HepG2 (cell line): ENCODE results near the gene SLC6A5. TPM values are rescaled to one million over a fixed set of nuclear protein-coding genes. Genes with fewer than 3 reads are reported as not detected.
A peak's percentile ranks its signal among the peaks of the same experiment; 100 is the strongest.

Source experiments
- ATAC-seq: fragments of 200-7000 bp; cut with Tn5 transposase; 3 replicates; pipeline ENCODE4 v1.9.1; 2020; ENCODE audit warnings: mild to moderate bottlenecking, moderate library complexity
- Bru-seq: library from RNA; stranded (reverse); fragments of 400-500 nt; gene quantifications from one replicate; lab custom pipeline; 2021; lab: Mats Ljungman, UMichigan
- BruChase-seq, 2 experiments: library from RNA; stranded (reverse); fragments of 400-500 nt; gene quantifications; one replicate each; lab custom pipeline; 2021; lab: Mats Ljungman, UMichigan
- BruUV-seq: library from RNA; stranded (reverse); fragments of 400-500 nt; replicated peaks from 2 replicates; lab custom pipeline; 2021; lab: Mats Ljungman, UMichigan
- CTCF ChIA-PET: fragments of 300-600 bp; formaldehyde crosslinking; extraction: SDS; loops from one replicate; lab custom pipeline; 2021; ENCODE audit warnings: low total read pairs, inconsistent platforms, low intra/inter-chr PET ratio; lab: Yijun Ruan, JAX
- POLR2A ChIA-PET: fragments of 350-600 bp; sonication (Branson Sonifier 250); formaldehyde crosslinking; loops from one replicate; lab custom pipeline; 2020; ENCODE audit warnings: antibody characterized with exemption, inconsistent platforms; lab: Yijun Ruan, JAX
- DNase-seq: peaks from one replicate; pipeline ENCODE4 v3.0.0-alpha.2; 2015; ENCODE audit warnings: low spot score
- FAIRE-seq: peaks from 3 replicates; lab custom pipeline; 2011; peaks lifted over from hg19 to GRCh38; lab: Jason Lieb, UNC
- H2AFZ ChIP-seq: one replicate; pipeline ENCODE4 v1.6.1; 2011; ENCODE audit warnings: low read length, inconsistent platforms
- H3K27ac ChIP-seq: fragments of 300-600 bp; 3 replicates; pipeline ENCODE4 v1.8.0; 2011; ENCODE audit warnings: mixed run types, mild to moderate bottlenecking, mixed read lengths, low read length, inconsistent platforms; ENCODE audit not compliant: insufficient read depth; ENCODE audit errors: extremely low read length
- H3K27me3 ChIP-seq, 2 experiments: fragments of 200-600 bp in 1 of 2; 2 replicates in 1 of 2; 3 replicates in 1 of 2; pipeline versions ENCODE4 v1.6.0 to v1.8.0; 2011; ENCODE audit warnings: low read length in 2 of 2, mild to moderate bottlenecking in 2 of 2, moderate library complexity in 2 of 2, inconsistent platforms in 1 of 2; ENCODE audit not compliant: insufficient read depth in 2 of 2, control insufficient read depth in 1 of 2
- H3K36me3 ChIP-seq, 2 experiments: fragments of 200-600 bp in 1 of 2; replicated peaks in 1 of 2; 2 replicates in 1 of 2; 3 replicates in 1 of 2; pipeline versions ENCODE4 v1.5.1 to v1.8.0; 2011; ENCODE audit warnings: low read length in 2 of 2, inconsistent platforms in 1 of 2; ENCODE audit not compliant: insufficient read depth in 2 of 2, control insufficient read depth in 1 of 2
- H3K4me1 ChIP-seq: 2 replicates; pipeline ENCODE4 v1.5.1; 2012; ENCODE audit warnings: low read length, inconsistent platforms; ENCODE audit not compliant: insufficient read depth
- H3K4me2 ChIP-seq: 2 replicates; pipeline ENCODE4 v1.6.0; 2011; ENCODE audit warnings: low read depth, low read length, inconsistent platforms
- H3K4me3 ChIP-seq, 3 experiments: fragments of 200-600 bp in 1 of 3; sonication (generic), shearing (Covaris generic) in 1 of 3; replicated peaks in 1 of 3; 2 replicates each; pipeline ENCODE4 v1.5.1; 2011 to 2016; ENCODE audit warnings: low read length in 3 of 3, inconsistent platforms in 2 of 3, low read depth in 2 of 3, mild to moderate bottlenecking in 2 of 3, control low read depth in 1 of 3, mixed read lengths in 1 of 3; ENCODE audit not compliant: insufficient read depth in 1 of 3
- H3K79me2 ChIP-seq: one replicate; pipeline ENCODE4 v1.6.1; 2011; ENCODE audit warnings: low read length, inconsistent platforms; ENCODE audit not compliant: insufficient read depth
- H3K9ac ChIP-seq: 2 replicates; pipeline ENCODE4 v1.6.0; 2011; ENCODE audit warnings: mild to moderate bottlenecking, low read depth, low read length, inconsistent platforms; ENCODE audit not compliant: insufficient read depth
- H3K9me3 ChIP-seq: 2 replicates; pipeline ENCODE4 v1.5.1; 2012; ENCODE audit warnings: mild to moderate bottlenecking, low read length
- H4K20me1 ChIP-seq: 2 replicates; pipeline ENCODE4 v1.6.0; 2011; ENCODE audit warnings: inconsistent platforms, mild to moderate bottlenecking, low read length, moderate library complexity; ENCODE audit not compliant: insufficient read depth
- ATF2 ChIP-seq: sonication (generic); formaldehyde crosslinking; IDR thresholded peaks from 2 replicates; pipeline ENCODE4 v1.4.0; 2020; ENCODE audit warnings: missing genetic modification reagents
- ELF3 ChIP-seq: IDR thresholded peaks from 2 replicates; pipeline ENCODE4 v1.6.1; 2016; ENCODE audit warnings: missing genetic modification reagents, missing compliant biosample characterization
- IKZF4 ChIP-seq: sonication (generic); formaldehyde crosslinking; IDR thresholded peaks from 2 replicates; pipeline ENCODE4 v1.5.1; 2020; ENCODE audit warnings: borderline replicate concordance, mild to moderate bottlenecking, low read depth, missing genetic modification reagents; ENCODE audit errors: not compliant biosample characterization
- ISL2 ChIP-seq: sonication (generic); formaldehyde crosslinking; IDR thresholded peaks from 2 replicates; pipeline ENCODE4 v1.5.0; 2020; ENCODE audit warnings: missing genetic modification reagents
- PPARG ChIP-seq: conservative IDR thresholded peaks from 2 replicates; pipeline ENCODE4 v1.6.1; 2016; ENCODE audit warnings: missing biosample characterization, missing genetic modification reagents
- RBAK ChIP-seq: sonication (generic); formaldehyde crosslinking; IDR thresholded peaks from 2 replicates; pipeline ENCODE4 v1.5.1; 2020; ENCODE audit warnings: mild to moderate bottlenecking, missing genetic modification reagents
- SAP130 ChIP-seq: IDR thresholded peaks from 2 replicates; pipeline ENCODE4 v1.6.1; 2016; ENCODE audit warnings: low read depth
- TGIF2 ChIP-seq: IDR thresholded peaks from 2 replicates; pipeline ENCODE4 v1.6.1; 2016; ENCODE audit warnings: control low read depth, missing compliant biosample characterization
- ZMAT3 ChIP-seq: sonication (generic); formaldehyde crosslinking; conservative IDR thresholded peaks from 2 replicates; pipeline ENCODE4 v1.7.0; 2021; ENCODE audit warnings: missing genetic modification reagents
- ZNF460 ChIP-seq: sonication (generic); formaldehyde crosslinking; IDR thresholded peaks from 2 replicates; pipeline ENCODE4 v1.5.1; 2020; ENCODE audit warnings: missing genetic modification reagents, mild to moderate bottlenecking, borderline replicate concordance
- ZNF674 ChIP-seq: sonication (generic); formaldehyde crosslinking; IDR thresholded peaks from 2 replicates; pipeline ENCODE4 v1.5.0; 2020; ENCODE audit warnings: low read depth, mild to moderate bottlenecking, missing genetic modification reagents
- ZNF766 ChIP-seq: sonication (generic); formaldehyde crosslinking; IDR thresholded peaks from 2 replicates; pipeline ENCODE4 v1.5.0; 2020; ENCODE audit warnings: missing genetic modification reagents, borderline replicate concordance
- WGBS: methylation state at CpG from one replicate; pipeline ENCODE4 v1.1.6; 2017; ENCODE audit warnings: low lambda C conversion rate; 5-methylcytosine and 5-hydroxymethylcytosine counted together
- in situ Hi-C: cut with HindIII; loops from 2 replicates; pipeline ENCODE4 v1.10.0; 2017; ENCODE audit warnings: low pct_unique_long_range_greater_than_20kb; ENCODE audit not compliant: extremely low pct_ligation_motif_present
- intact Hi-C: fragments of 100-400 bp; cut with micrococcal nuclease; formaldehyde crosslinking; loops from one replicate; pipeline ENCODE4 v1.10.0; 2022; ENCODE audit not compliant: unreplicated experiment
- long read RNA-seq, 2 experiments: library from RNA in 1 of 2; library from polyadenylated mRNA in 1 of 2; stranded (forward) in 1 of 2; unstranded in 1 of 2; transcript quantifications; one replicate each; pipeline ENCODE4 v2.0.0, GENCODE V29; 2019 to 2022
- polyA minus RNA-seq, 3 experiments: library from RNA; depleted of rRNA, polyadenylated mRNA; stranded (reverse); fragments of >200 nt; gene quantifications; 2 replicates each; pipeline ENCODE4 v1.2.3, GENCODE V29; 2011; ENCODE audit warnings: low replicate concordance in 1 of 3
- polyA plus RNA-seq, 8 experiments: library from polyadenylated mRNA; depleted of rRNA in 3 of 8; stranded (reverse) in 7 of 8; unstranded in 1 of 8; fragments of >200 nt; fragmentation: Illumina TruSeq in 4 of 8; extraction: Trizol in 4 of 8; gene quantifications; 2 replicates each; pipeline versions ENCODE4 v1.2.1 to v1.2.3, GENCODE V29; 2011 to 2016; ENCODE audit warnings: low read depth in 4 of 8, missing spikeins in 1 of 8, mixed read lengths in 1 of 8; ENCODE audit not compliant: insufficient read depth in 1 of 8
- total RNA-seq, 5 experiments: library from RNA; depleted of rRNA; stranded (reverse); fragments of >200 nt; fragmentation: Illumina TruSeq; extraction: Trizol; gene quantifications; 2 replicates each; pipeline ENCODE4 v1.2.3, GENCODE V29; 2016; ENCODE audit warnings: low read depth in 1 of 5
- TF ChIP-seq, protein P1 (sequence below): sonication (generic); formaldehyde crosslinking; conservative IDR thresholded peaks from 2 replicates; pipeline ENCODE4 v1.8.0; 2022; ENCODE audit warnings: missing genetic modification reagents
- TF ChIP-seq, protein P2 (sequence below): sonication (generic); formaldehyde crosslinking; conservative IDR thresholded peaks from 2 replicates; pipeline ENCODE4 v1.4.0; 2020; ENCODE audit warnings: missing genetic modification reagents

SLC6A5 gene
- total RNA-seq (2016; rRNA removed; fragmentation: Illumina TruSeq; extraction: Trizol) (not detected in 2 replicates), polyA plus RNA-seq (2011; rRNA removed) (not detected in 2 replicates), polyA minus RNA-seq (2011; rRNA and poly(A)+ RNA removed; ENCODE audit: low replicate concordance) (not detected in 2 replicates), Bru-seq, nascent RNA (not detected), BruChase-seq, experiment 1, labeled RNA remaining after a 6-hour chase (not detected), BruChase-seq, experiment 2, labeled RNA remaining after a 2-hour chase (not detected)
- total RNA-seq (2016; cell fraction: cytosol; rRNA removed; fragmentation: Illumina TruSeq; extraction: Trizol; ENCODE audit: low read depth), result not detected in 2 replicates
- total RNA-seq (2016; cell fraction: insoluble cytoplasmic fraction; rRNA removed; fragmentation: Illumina TruSeq; extraction: Trizol), result not detected in 2 replicates
- not detected in 2 replicates for total RNA-seq (2016; cell fraction: membrane; rRNA removed; fragmentation: Illumina TruSeq; extraction: Trizol)
- total RNA-seq (2016; cell fraction: nucleus; rRNA removed; fragmentation: Illumina TruSeq; extraction: Trizol), result not detected in 2 replicates
- not detected in 2 replicates for polyA plus RNA-seq (2011; cell fraction: cytosol; rRNA removed)
- polyA plus RNA-seq (2011; cell fraction: nucleus; rRNA removed), result not detected in 2 replicates
- polyA plus RNA-seq (2012), result not detected in 2 replicates
- polyA plus RNA-seq (2016; cell fraction: cytosol; fragmentation: Illumina TruSeq; extraction: Trizol; ENCODE audit: low read depth), result not detected in 2 replicates
- polyA plus RNA-seq (2016; cell fraction: insoluble cytoplasmic fraction; fragmentation: Illumina TruSeq; extraction: Trizol; ENCODE audit: low read depth), result not detected in 2 replicates
- polyA plus RNA-seq (2016; cell fraction: membrane; fragmentation: Illumina TruSeq; extraction: Trizol; ENCODE audit: low read depth), result not detected in 2 replicates
- polyA plus RNA-seq (2016; cell fraction: nucleus; fragmentation: Illumina TruSeq; extraction: Trizol; ENCODE audit: insufficient read depth, low read depth), result not detected in 2 replicates
- polyA minus RNA-seq (2011; cell fraction: cytosol; rRNA and poly(A)+ RNA removed), result not detected in 2 replicates
- polyA minus RNA-seq (2011; cell fraction: nucleus; rRNA and poly(A)+ RNA removed), result not detected in 2 replicates
- long read RNA-seq, experiment 1, result 0 reads
- long read RNA-seq, experiment 2, result 0 reads

DNA sequence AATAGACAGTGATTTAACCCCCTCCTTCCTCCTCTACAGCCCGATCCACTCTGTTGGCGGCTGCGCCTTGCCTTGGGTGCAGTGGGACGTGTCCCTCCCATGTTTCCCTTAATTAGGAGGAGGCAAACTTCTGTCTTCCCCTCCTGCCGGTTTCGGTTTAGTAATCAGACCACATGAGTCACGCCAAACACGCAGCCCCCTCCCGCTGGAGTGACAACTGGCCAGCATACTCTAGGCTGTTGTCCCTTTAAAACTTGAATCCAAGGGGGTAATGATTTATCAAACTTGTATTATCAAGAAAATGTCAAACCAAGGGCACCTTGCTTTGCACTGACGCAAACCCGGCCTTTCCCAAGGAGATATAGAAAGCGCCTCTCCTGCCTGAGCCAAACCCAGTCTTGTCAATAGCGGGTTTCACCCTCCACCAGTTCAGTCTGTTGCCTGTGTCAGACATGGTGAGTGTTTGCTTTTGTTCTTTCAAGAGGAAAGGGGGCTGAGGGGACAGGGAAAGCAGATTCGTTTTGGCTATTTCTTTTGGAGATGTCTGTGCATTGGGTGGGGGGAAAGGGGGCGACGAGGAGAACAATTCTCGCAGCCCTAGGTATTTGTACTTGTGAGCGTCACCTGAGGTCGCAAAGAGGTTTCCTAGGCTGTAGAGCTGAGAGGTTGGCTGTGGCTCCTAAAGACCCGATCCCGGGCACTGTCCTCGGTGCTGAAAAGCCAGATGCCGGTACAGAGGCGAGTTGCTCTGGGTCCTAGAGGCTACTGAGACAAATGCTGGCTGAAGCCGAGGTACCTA, at the start of gene SLC6A5:
SLC6A5 (plus strand) TSS at position 388 of the 799 bp plus-strand sequence; CDS start at position 453, 65 bp downstream.
- Histone ChIP-seq H3K4me2 (no peak within 1 kb of the TSS), H3K36me3 (no peaks in the 10 kb centered on the region), H3K4me1 (peaks cover 8% of the 10 kb centered on the region; the same call in 1 of the 2 replicates), H3K27ac (no peak within 1 kb of the TSS), H2AFZ (no peak within 1 kb of the TSS), H4K20me1 (no peaks in the 10 kb centered on the region), H3K79me2 (no peaks in the 10 kb centered on the region), H3K9me3 (no peaks in the 10 kb centered on the region), H3K4me3 (no peak within 1 kb of the TSS), H3K9ac (no peak within 1 kb of the TSS), H3K27me3 (peaks cover 1 to 71% of the 10 kb centered on the region in 2 experiments)
- no peak for FAIRE-seq
- CTCF ChIA-PET, result no interaction called here
- DNase-seq, result peak; percentile 25
- POLR2A ChIA-PET, result no interaction called here
- 18% methylated on average over 23 of the region's 25 CpGs for WGBS
- intact Hi-C loops, result no loop called here
- in situ Hi-C loops, result loop anchor here (25.0 kb wide), 1 partner anchor 462 kb away; no protein-coding TSS in a partner anchor
- BruUV-seq, result no TSS peak
- ATAC-seq, result peak; percentile 84
- TF ChIP-seq SAP130 (CRISPR knock-in tag), result no peak
- no peak for TF ChIP-seq ISL2 (CRISPR knock-in tag)
- TF ChIP-seq, protein P1, sequence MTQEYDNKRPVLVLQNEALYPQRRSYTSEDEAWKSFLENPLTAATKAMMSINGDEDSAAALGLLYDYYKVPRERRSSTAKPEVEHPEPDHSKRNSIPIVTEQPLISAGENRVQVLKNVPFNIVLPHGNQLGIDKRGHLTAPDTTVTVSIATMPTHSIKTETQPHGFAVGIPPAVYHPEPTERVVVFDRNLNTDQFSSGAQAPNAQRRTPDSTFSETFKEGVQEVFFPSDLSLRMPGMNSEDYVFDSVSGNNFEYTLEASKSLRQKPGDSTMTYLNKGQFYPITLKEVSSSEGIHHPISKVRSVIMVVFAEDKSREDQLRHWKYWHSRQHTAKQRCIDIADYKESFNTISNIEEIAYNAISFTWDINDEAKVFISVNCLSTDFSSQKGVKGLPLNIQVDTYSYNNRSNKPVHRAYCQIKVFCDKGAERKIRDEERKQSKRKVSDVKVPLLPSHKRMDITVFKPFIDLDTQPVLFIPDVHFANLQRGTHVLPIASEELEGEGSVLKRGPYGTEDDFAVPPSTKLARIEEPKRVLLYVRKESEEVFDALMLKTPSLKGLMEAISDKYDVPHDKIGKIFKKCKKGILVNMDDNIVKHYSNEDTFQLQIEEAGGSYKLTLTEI (CRISPR knock-in tag), result no peak
- TF ChIP-seq ZNF674, result no peak
- no peak for TF ChIP-seq ELF3 (CRISPR knock-in tag)
- TF ChIP-seq ZMAT3 (CRISPR knock-in tag), result no peak
- no peak for TF ChIP-seq IKZF4 (CRISPR knock-in tag)
- TF ChIP-seq, protein P2, sequence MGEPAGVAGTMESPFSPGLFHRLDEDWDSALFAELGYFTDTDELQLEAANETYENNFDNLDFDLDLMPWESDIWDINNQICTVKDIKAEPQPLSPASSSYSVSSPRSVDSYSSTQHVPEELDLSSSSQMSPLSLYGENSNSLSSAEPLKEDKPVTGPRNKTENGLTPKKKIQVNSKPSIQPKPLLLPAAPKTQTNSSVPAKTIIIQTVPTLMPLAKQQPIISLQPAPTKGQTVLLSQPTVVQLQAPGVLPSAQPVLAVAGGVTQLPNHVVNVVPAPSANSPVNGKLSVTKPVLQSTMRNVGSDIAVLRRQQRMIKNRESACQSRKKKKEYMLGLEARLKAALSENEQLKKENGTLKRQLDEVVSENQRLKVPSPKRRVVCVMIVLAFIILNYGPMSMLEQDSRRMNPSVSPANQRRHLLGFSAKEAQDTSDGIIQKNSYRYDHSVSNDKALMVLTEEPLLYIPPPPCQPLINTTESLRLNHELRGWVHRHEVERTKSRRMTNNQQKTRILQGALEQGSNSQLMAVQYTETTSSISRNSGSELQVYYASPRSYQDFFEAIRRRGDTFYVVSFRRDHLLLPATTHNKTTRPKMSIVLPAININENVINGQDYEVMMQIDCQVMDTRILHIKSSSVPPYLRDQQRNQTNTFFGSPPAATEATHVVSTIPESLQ (CRISPR knock-in tag), result no peak
- no peak for TF ChIP-seq TGIF2 (CRISPR knock-in tag)
- no peak for TF ChIP-seq RBAK (CRISPR knock-in tag)
- no peak for TF ChIP-seq ZNF460 (CRISPR knock-in tag)
- no peak for TF ChIP-seq ATF2 (CRISPR knock-in tag)
- peak; percentile 36; the same call in 1 of the 2 replicates for TF ChIP-seq ZNF766
- TF ChIP-seq PPARG (CRISPR knock-in tag), result no peak
